Stomach (tissue), 4 donors: ENCODE data around the gene PHACTR3.

Source experiments
- CTCF ChIP-seq, 7 experiments: fragments of 450-650 bp in 4 of 7; fragments of 200-600 bp in 3 of 7; sonication (generic) in 3 of 7; IDR thresholded peaks; one replicate each; pipeline ENCODE4 v1.5.1; 2016 to 2019; ENCODE audit warnings: antibody characterized with exemption in 7 of 7, control low read depth in 2 of 7, mild to moderate bottlenecking in 1 of 7
- POLR2A ChIP-seq, 4 donors: fragments of 450-650 bp; IDR thresholded peaks; one replicate each; pipeline ENCODE4 v1.6.1; 2016; ENCODE audit warnings: antibody characterized with exemption in 4 of 4, control low read depth in 2 of 4, mild to moderate bottlenecking in 1 of 4, moderate library complexity in 1 of 4
- POLR2AphosphoS5 ChIP-seq, 3 donors: sonication (generic); formaldehyde crosslinking; IDR thresholded peaks; one replicate each; pipeline ENCODE4 v1.6.1; 2016; ENCODE audit warnings: antibody characterized with exemption in 3 of 3

- TF ChIP-seq CTCF (IDR thresholded peaks at IDR 0.05): no peak
- TF ChIP-seq POLR2A (IDR thresholded peaks at IDR 0.05): no peak
- no peak for TF ChIP-seq POLR2AphosphoS5 (IDR thresholded peaks at IDR 0.05)
Observed at GRCh38 chr20:59629141-59630045, 25.1 kb downstream of the PHACTR3 start.
